Inflammatory macrophage treated with lipopolysaccharide for 4 hours (primary cell): ENCODE data around the gene PLEKHS1.
"Not testable (repeated sequence)": the region's sequence is repeated elsewhere in the genome, so short reads cannot be mapped to it uniquely, and the experiment has no call there.

ENCODE experiments used
- DNase-seq: peaks from one replicate; pipeline ENCODE4 v3.0.0-alpha.2; 2020

PLEKHS1 gene

DNA sequence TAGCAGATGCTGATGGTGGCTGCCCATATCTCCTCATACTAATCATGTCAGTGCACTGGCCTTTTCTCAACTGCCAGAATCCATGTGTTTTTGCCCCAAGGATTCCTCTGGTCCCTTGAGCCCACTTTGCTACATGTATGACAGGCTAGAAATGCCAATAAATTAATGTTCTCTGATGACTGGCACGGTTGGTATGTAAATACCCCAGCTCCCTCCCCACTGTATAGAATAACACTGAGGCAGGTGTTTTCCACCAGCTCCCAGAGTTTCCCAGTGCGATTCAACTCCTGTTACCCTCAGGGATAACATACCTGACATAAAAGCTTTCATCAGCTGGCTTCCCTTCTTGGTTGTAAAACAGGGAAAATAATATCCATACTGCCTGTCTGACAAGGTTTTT lies 9.0 kb upstream of the PLEKHS1 start:
- DNase-seq = no peak

DNA sequence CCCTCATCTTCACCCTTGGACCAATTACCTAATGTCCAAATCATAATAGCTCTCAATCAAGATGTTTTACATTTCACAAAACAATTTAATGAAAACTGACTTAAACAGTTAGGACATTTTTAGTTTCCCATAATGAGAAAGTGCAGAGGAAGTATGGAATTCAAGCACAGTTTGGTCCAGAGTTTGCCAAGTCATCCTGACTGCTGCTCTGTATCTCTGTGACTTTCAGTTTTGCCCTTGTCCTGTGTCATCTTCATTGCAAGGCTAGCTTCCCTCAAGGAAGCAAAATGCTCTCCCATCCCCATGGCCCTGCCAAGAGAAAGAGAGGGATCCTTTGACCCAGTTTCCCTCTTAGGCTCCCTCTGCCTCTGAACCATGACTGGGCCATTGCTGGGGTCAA lies 7.9 kb upstream of the PLEKHS1 start:
- peak; percentile 65 for DNase-seq

DNA sequence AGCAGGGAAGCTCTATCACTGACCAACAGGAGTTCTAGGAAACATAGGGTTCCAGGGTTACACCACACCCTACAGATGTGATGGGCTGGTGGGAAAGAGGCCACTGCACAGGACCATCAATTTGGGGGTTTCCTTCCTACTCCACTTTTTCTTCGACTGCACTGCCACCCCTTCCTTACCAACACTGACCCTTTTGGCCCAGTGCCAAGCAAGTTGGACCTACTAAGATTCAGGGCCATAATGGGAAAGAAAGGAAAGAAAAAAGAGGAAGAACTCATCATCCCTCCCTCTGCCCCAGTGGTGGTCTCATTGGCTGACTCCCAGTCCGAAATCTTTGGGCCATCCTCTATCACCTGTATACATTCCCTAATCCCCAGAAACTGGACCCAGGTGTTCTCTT lies 6.1 kb upstream of the PLEKHS1 start:
- DNase-seq = no peak

DNA sequence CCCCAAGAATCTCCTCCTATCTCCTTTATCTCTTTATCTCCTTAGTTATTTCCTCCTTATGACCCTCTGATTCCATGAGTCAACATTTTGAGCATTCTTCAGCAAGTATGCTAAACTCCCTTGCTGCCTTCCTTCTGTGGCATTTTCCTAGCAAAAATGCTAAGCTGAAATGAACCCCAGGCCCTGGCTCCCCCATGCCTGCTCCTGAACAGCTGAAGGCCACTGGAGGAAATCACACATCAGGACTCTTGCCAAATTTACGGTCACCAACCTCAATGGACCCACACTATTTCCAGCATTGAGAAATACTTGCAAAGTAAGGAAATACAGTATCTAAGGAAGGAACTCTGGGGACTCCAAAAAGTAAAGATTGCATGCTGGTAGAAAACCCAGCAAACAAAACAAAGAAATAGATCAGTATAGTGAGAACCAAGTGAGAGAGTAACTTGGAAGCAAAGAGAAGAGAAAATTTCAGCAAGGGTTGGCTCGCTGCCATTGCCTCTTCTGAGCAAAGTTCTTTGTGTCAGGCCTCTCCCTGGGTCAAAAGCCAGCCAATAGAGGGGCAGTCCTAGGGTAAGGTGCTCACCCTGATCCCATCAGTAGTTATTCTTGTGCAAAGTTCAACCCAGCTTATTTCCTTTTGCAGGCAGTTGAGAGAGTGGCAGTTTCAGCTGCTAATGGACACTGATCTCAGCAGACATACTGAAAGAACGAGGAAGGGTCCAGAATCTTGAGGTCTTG lies 5.1 kb upstream of the PLEKHS1 start:
- DNase-seq = peak; percentile 52

DNA sequence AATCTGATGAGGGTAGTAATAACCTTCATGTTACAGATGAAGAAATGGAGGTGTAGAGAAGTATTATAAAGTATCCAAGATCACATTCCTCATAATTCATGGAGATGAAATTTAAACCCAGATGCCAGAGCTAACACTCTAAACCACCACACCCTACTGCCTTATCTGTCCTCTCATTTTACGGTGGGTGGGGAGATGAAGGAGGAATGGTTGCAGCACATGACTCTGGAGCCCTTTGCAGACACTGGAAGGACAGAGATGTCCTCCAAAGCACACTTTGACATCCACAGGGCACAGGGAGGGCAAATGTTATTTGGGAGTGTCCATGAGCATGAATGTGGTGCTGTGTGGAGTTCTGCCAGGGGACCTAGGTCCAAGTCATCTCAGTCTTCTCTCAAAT lies 1.1 kb downstream of the PLEKHS1 start:
- no peak for DNase-seq

DNA sequence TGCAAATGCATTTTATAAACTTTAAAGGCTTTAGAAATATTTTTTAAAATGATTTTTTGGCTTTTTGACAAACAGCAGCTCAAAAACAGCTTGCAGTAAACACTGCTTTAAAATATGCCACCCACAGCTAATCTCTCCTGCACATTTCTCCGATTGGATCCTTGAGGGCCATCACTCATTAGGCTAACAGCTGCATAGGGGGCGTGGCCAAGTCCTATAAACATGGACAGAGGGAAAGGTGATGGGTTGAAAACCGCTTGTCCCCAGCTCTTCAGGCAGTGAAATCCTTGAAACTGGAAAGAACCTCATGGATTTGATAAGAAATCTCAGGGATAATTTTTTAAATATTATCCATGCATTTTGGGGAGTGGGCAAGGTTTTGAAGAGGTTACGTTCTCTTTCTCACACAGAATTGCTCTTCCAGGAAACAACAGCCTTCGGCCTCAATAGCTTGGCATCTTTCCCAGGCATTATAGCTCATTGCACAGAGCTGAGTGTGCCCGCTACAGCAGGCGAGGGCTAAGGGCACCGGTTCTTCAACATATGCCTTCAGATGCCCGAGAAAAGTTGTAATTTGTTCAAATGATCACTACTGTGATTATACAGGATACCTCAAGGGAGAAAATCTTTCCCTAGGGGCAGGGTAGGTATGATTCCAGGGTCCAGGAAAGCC lies 1.7 kb downstream of the PLEKHS1 start:
- DNase-seq = no peak

DNA sequence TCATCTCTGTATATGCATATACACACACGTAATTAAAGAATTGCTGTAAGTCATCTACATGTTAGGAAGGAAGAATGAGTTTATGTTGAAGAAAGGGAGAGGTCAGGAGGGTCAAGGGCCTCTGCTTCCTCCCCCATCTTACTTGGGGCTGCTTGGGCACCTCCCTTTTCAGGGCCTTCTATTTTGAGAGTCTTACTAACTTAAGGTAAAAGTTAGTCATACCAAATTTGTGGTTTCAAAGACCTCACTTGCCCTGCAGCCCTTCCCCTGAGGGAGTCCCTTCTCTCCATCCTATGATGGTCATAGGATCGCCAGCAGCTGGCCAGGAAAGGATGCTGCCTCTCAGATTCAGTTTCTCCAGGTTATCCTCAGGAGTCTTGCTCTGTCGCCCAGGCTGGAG lies 2.6 kb downstream of the PLEKHS1 start:
- DNase-seq = no peak

DNA sequence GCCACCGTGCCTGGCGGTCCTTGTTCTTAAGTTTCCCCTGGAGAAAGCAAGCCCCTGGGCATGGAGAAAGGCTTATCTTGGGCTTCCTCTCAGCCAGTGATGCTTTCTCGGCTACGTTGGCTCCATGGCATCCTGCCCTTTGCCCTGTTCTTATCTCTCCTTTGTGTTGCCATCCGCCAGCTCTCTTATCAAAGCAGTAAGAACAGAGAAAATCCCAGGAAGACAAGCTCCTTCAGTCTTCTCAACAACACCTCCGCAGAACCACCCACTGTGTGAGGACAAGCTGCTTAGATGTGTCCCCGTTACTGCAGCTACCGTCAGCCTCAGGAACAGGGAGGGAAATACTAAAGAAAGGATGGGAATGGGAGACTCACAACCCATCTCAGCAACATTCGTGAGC lies 3.3 kb downstream of the PLEKHS1 start:
- no peak for DNase-seq

DNA sequence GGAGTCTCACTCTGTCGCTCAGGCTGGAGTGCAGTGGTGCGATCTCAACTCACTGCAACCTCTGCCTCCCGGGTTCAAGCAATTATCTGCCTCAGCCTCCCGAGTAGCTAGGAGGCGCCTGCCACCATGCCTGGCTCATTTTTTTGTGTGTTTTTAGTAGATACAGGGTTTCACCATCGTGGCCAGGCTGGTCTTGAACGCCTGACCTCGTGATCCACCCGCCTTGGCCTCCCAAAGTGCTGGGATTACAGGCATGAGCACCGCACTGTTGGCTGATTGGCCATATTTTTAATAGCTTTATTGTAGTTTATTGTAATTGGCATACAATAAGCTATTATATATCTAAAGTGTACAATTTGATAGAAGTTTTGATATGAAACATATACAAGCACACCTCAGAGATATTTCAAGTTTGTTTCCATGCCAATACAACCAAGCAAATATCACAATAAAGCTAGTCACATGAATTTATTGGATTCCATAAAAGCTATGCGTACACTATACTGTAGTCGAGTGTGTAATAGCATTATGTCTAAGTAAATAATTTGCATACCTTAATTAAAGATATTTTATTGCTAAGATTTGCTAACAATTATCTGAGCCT lies 5.6 kb downstream of the PLEKHS1 start:
- DNase-seq = no peak

DNA sequence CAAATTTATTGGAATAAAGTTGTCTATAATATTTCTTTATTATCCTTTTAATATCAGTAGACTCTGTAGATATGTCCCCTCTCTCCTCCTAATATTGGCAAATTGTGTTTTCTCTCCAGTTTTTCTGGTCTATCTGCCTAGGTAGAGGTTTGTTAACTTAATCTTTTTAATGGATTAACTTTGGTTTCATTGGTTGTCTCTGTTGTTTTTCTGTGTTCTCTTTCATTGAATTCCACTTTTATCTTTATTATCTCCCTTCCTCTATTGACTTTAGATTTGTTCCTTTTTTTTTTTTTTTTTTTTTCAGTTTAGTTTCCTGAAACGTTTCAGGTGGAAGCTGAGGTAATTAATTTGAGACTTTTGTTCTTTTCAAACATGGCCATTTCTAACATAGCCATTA lies 10.6 kb downstream of the PLEKHS1 start:
- DNase-seq = no peak

DNA sequence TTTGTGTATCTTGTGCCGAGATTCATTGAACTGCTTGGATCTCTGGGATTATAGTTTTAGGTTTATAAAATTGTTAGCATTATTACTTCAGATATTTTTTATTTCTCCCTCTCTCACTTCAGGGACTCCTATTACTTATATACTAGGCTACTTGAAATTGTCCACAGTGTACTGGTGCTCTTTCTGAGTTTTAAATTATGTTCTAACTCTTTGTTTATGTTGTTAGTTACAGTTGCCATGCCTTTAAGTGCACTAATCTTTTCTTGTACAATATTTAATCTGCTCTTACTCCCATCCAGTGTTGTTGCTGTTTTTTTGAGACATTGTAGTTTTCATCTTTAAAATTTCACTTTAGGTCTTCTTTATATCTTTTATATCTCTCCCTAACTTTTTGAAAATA lies 13.1 kb downstream of the PLEKHS1 start:
- DNase-seq = no peak

DNA sequence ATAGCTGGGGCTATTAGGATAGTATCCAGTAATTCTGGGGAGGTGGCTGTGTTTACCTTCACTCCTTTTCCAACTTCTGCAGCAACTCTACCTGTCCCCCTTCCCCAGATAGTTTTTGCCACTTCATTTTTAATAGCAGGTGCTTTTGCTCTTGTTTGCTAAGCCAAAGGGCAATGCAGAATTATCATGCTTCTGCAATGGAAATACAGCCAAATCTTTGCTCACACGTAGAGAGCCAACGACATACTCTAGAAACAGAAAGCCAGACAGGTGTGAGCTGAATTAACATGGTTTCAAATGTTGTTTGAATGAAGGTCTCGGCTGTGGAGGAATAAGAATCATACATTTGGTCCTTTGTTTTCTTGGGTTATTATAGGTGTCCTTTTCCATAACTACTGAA lies 14.4 kb downstream of the PLEKHS1 start:
- no peak for DNase-seq

DNA sequence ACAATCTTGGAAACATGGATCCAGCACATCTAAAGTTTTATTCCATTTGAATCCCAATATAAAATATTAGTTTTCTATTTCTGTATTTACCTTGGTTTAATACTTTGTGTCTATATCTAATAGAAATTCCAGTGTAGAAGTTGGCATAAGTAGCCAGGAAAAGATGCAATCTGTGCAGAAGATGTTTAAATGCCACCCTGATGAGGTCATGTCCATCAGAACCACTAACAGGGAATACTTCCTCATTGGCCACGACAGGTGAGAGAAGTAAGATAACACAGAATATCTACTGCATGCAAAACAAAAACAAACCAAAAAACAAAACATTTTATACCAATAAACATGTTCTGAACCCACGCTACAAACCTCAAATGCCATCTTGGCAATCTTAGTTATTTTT lies 15.7 kb downstream of the PLEKHS1 start:
- no peak for DNase-seq

DNA sequence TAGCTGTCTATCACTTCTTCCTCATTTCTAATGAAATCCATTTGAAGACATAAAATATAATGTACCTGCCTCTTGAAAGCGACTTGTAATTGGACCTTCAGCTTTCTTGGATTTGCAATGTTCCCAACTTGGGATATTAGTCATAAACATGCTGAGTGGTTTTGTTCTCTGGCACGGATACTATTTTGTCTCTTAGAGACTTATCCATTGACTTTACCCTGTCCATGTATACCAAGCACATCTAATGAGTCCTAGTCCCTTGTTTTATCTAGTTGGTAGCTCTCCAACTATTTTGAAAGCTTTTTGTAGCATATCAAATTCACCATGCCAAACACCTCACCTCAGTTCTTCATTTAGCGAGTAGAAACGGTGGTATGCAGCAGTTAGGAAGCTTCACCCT lies 18.9 kb downstream of the PLEKHS1 start:
- DNase-seq = no peak

DNA sequence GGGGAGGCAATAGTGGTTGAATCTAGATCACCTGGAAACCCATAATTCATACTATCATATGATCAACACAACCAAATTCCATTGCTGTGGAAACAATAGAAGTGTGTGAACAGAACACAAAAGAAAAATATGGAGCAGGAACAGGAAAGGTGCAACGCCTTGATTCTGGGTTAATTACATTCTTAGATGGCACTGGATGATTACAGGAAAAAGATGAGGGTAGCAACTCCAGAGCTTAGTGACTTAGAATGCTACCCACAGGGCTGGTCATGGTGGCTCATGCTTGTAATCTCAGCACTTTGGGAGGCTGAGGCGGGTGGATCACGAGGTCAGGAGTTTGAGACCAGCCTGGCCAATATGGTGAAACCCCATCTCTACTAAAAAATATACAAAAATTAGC lies 19.6 kb downstream of the PLEKHS1 start:
- not testable (repeated sequence) for DNase-seq

DNA sequence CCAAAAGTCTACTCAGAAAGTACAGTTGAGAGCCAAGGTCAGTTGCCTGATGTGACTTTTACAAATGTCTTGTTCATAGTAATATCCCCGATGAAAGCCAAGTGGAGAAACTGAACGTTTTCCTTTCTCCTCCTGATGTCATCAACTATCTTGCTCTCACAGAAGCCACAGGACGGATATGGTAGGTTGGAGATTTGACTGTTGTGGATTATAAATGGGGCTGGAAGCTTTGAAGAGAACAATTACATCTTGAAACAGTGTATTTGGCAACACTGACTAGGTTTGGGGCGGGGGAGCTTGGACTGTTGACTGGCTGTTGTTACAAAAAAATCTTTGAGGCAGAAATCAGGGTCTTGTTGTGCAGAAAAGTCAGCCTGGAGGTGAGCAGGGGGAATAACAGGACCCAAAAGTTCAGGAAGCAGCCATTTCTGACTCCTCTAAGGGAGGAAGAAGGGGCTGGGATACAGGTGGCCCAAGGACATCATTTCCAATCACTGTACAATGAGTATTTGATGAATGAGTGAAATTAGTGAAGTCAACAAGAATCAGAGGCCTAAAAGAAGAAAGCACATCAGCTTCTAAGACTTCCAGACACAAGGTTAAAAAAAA lies 24.3 kb downstream of the PLEKHS1 start:
- no peak for DNase-seq

DNA sequence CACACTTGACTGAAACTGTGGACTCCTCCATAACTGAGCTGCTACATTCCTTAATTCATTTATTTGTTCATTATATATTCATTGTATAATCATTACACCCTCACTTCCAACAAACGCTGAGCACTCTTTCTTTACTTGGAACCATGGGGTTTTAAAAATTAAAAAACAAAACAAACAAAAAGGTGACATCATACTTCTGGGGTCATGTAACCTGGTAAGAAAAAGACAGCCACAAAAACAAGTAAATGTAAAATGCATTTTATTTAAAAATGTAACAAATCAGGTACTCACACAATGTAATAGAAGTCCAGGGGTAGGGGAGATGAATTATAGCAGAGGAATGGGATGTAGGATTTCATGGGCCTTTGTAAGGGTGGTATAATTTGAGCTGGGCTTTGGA lies 25.1 kb downstream of the PLEKHS1 start:
- no peak for DNase-seq

DNA sequence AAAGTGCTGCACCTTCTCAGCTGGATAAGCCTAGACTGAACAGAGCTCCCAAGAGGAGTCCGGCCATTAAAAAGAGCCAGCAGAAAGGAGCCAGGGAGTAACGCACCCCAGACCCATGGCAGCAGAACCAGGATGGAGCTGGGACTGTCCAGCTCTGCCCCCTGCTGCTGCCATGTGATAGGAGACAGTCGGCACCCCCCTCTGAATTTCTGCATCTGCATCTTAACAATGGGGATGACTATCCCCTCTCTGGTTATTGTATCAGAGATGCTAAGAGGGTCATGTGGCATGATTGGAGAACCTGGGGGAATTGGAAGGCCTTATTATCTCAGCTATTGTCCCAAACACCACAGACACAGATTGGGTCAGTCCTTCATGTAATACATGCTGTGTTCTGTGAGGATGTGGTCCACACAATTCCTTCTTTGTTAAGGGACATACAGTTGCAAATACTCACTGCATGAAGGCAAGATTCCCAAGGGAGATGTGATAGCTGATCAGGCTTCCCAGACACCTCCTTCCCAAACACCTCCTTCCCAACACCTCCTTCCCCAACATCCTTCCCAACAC lies 29.3 kb downstream of the PLEKHS1 start:
- no peak for DNase-seq

DNA sequence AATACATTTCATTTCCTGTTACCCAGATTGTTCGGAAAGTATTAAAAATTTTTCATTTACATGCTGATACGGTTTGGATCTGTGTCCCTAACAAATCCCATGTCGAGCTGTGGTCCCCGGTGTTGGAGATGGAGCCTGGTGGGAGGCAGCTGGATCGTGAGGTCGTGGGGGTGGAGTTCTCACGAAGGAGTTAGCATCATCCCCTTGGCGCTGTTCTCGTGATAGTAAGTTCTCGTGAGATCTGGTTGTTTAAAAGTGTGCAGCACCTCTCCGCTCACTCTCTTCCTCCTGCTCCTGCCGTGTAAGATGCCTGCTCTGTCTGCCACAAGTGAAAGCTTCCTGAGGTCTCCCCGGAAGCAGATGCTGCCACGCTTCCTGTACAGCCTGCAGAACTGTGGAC lies 30.9 kb downstream of the PLEKHS1 start:
- DNase-seq = no peak

DNA sequence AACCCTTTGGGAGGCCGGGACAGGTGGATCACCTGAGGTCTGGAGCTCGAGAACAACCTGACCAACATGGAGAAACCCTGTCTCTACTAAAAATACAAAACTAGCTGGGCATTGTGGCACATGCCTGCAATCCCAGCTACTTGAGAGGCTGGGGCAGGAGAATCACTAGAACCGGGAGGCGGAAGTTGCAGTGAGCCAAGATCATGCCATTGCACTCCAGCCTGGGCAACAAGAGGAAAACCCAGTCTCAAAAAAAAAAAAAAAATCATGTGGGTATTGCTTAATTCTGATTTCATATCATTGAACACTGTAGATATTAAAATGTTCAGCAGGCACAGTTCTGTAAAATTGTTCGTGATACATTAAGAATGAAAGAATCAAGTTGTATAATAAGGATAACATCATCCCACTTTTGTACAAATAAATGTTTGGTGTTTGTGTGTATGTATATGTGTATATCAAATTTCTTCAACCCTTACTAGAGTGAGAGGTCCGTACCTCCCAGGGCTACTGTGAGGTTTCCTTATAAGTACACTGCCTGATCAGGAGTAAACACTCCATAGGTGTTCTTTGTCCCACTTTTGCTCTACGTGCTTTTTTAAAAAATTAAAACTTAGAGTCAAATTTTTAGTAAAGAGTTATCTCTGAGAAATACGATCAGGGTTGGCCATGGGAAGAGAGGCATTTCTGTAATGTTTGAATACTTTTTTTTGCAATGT lies 31.7 kb downstream of the PLEKHS1 start:
- DNase-seq = no peak

DNA sequence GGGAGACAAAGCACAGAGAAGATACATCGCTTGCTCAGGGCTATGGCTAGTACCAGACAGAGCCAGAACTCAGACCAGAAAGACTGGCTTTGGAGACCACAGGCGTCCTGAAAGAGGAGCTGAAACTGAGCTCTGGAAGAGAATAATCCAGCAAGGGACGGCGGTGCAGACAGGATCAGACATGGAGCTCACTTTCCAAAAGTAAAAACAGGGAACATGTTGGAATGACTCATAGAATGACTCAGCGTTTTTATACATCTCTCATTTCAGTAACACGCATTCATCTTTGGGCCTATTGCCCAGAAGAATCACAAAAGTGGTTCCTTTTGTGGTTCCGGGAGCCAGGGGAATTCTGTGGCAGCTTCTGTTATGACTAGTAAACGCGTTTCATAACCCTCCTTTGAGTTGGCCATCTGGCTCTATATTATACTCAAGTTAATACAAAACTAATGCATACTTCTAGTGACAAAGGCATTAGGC lies 37.2 kb downstream of the PLEKHS1 start:
- peak; percentile 75 for DNase-seq

DNA sequence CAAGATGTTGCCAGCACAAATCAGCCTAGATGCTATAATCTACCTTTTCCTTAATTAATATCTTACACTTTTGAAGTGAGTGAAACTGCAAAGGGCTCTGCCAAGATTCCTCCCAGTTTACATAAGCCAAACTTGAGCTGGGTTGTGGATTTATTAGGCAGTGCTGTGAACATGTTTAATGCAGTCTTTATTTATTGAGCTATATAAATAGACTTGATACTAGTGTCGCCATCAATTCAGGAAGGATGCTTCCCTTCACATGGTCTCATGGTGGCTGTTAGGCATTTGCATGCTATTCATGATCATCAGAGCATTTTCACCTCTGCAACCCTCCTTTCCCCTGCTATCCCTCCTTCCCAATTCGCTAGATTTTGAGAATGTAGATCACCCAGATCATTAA lies 40.2 kb downstream of the PLEKHS1 start:
- no peak for DNase-seq

DNA sequence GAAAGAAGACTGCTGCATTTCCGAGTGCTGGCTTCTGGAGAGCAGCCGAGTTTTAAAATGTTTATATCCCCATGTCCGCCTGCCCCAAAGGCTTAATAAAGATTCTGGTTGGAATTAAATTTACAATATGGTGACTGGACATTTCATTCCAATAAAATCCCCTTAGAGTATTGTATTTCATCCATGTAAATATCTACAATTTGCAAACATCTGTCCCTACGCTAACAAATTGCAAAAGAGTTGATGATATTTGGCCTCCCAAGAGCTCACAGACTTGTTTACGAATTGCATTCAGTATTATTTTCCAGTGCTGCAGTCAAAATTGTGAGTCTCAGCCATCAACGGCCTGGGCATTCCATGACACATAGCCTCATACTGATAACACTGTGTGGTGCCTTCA lies 50.1 kb downstream of the PLEKHS1 start:
- no peak for DNase-seq
